Measurements from ENCODE around the gene IL17C.

IL17C gene

DNA sequence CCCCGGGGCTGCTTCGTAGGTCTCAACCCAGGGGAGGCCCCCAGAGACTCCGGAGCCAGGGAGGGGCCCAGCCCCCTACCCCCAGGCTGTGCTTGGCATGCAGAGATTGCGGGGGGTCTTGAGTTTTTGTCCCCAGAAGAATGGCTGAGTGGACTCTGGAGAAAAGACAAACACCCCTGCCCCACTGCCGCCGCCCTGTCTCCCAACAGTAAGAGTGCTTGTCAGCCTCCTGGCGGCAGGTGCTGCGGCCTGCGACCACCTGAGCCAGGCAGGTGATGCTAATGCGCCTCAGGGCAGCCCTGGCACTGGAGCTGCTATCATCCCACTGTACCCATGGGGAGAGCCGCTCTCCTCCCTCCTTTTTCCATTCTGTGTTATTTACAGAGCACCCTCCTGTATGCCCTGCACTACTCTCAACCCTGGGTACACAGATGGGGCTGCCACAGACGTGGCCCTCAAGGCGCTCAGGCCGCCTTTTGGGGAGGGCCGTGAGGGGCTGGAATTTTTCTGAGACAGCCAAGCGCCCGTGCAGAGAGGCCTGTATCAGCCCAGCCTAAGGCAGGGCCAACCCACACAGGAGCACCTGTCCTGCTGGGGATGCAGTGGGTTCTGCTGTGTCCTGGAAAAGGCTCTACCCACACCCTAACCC lies 2.6 kb upstream of the IL17C start:
- DNase-seq (ENCODE audit: low read depth): no peak
- no peak overlapping the region for H3K4me3 ChIP-seq (ENCODE audit: control insufficient read depth, low read depth, low read length)
- TF ChIP-seq, protein P1, sequence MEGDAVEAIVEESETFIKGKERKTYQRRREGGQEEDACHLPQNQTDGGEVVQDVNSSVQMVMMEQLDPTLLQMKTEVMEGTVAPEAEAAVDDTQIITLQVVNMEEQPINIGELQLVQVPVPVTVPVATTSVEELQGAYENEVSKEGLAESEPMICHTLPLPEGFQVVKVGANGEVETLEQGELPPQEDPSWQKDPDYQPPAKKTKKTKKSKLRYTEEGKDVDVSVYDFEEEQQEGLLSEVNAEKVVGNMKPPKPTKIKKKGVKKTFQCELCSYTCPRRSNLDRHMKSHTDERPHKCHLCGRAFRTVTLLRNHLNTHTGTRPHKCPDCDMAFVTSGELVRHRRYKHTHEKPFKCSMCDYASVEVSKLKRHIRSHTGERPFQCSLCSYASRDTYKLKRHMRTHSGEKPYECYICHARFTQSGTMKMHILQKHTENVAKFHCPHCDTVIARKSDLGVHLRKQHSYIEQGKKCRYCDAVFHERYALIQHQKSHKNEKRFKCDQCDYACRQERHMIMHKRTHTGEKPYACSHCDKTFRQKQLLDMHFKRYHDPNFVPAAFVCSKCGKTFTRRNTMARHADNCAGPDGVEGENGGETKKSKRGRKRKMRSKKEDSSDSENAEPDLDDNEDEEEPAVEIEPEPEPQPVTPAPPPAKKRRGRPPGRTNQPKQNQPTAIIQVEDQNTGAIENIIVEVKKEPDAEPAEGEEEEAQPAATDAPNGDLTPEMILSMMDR (IDR thresholded peaks at IDR 0.05; ENCODE audit: control insufficient read depth, insufficient read depth, low read depth, low read length, missing control alignments): no peak

- TF ChIP-seq, protein P1 (IDR thresholded peaks at IDR 0.05; ENCODE audit: control insufficient read depth, insufficient read depth, low read depth, low read length, missing control alignments): no peak
- H3K4me3 ChIP-seq (ENCODE audit: control insufficient read depth, low read depth, low read length): no peak overlapping the region
- no peak for DNase-seq (ENCODE audit: low read depth)
Observed at GRCh38 chr16:88636488-88637265, 1.7 kb upstream of the IL17C start.

DNA sequence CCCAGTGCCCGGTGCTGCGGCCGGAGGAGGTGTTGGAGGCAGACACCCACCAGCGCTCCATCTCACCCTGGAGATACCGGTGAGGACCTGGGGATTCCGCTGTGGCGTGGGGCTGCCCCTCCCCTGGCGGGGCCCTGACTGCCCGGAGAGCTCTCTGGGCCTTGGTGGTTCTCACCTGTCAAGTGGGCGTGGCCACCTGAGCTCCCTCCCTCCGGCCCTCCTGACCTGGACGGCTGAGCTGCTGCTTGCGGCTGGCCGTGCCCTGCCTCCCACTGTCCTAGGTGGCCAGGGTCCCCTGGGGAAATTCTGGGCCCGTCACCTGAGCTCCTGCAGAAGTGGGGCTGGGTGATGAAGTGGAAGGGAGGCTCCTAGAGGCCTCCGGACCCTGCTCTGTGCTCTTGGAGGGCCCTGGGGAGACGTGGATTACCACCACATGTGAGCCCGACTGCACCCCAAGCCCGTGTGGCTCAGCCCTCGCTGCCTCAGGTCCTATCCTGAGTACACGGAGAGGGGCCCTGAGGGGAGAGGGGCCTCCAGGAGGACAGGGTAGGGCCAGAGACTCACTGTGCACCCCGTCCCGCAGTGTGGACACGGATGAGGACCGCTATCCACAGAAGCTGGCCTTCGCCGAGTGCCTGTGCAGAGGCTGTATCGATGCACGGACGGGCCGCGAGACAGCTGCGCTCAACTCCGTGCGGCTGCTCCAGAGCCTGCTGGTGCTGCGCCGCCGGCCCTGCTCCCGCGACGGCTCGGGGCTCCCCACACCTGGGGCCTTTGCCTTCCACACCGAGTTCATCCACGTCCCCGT lies 1.1 kb downstream of the IL17C start:
- TF ChIP-seq, protein P1 (IDR thresholded peaks at IDR 0.05; ENCODE audit: control insufficient read depth, insufficient read depth, low read depth, low read length, missing control alignments): no peak
- no peak for DNase-seq (ENCODE audit: low read depth)
- H3K4me3 ChIP-seq (ENCODE audit: control insufficient read depth, low read depth, low read length): no peak overlapping the region

- H3K4me3 ChIP-seq (ENCODE audit: control insufficient read depth, low read depth, low read length): no peak overlapping the region
- no peak for DNase-seq (ENCODE audit: low read depth)
- TF ChIP-seq, protein P1 (IDR thresholded peaks at IDR 0.05; ENCODE audit: control insufficient read depth, insufficient read depth, low read depth, low read length, missing control alignments): no peak
Observed at GRCh38 chr16:88640039-88640495, 1.7 kb downstream of the IL17C start.

DNA sequence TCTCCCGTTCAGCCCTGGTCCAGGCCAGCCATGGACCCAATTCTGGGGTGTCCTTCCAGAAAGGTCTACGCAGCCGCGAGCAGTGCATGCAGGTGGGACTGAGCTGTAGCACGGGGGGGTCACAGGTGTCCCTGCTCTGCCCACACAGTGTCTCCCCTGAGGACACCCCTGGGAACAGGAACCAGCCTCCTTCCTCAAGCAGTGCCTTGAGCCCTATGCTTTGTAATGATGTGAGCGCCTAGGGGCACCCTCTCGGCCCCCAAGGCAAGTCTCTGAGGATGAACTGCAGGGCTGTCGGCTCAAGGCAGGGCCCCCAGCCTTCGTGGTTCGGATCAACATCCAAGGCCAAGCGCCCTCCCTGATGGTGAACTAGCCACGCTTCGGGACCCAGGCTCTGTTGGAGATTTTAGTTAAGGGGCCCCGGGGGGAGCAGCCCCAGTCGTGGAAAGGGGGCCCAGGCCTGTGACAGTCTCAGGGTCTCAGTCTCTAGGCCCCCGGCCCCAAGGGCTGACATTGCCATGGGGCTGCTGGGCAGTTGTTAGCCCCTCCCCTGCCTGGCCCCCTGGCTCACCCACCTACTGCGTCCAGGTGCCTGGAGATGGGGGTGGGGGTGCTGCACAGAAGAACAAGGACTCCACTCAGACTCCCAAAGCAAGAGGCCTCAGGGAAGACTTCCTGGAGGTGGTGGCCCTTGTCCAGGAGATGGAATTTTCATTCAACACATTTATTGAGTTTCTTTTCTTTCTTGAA lies 2.3 kb downstream of the IL17C start:
- no peak for DNase-seq (ENCODE audit: low read depth)
- no peak overlapping the region for H3K4me3 ChIP-seq (ENCODE audit: control insufficient read depth, low read depth, low read length)
- TF ChIP-seq, protein P1 (IDR thresholded peaks at IDR 0.05; ENCODE audit: control insufficient read depth, insufficient read depth, low read depth, low read length, missing control alignments): no peak
